Measurements from ENCODE around the gene POGLUT2.

DNA sequence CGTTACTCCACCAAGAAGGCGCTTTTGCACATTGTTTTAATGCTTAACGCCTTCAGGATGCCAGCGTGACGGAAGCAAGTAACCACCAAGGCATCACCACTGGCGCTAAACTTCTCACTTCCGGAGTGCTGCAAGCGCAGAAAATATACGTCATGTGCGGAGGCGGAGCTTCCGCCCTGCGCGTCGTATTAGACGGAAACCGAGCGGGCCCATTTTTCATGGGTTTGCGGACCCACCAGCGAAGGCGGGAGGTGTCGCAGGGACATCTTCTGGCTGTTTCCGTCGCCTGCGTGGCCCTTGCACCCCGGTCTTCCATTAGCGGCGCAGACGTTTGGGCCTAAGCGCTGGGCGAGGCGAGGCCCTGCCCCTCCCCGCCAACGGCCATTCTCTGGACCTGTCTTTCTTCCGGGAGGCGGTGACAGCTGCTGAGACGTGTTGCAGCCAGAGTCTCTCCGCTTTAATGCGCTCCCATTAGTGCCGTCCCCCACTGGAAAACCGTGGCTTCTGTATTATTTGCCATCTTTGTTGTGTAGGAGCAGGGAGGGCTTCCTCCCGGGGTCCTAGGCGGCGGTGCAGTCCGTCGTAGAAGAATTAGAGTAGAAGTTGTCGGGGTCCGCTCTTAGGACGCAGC lies 47.0 kb upstream of the POGLUT2 start, which contains the start of gene ERCC5:
- TF ChIP-seq, protein P1, sequence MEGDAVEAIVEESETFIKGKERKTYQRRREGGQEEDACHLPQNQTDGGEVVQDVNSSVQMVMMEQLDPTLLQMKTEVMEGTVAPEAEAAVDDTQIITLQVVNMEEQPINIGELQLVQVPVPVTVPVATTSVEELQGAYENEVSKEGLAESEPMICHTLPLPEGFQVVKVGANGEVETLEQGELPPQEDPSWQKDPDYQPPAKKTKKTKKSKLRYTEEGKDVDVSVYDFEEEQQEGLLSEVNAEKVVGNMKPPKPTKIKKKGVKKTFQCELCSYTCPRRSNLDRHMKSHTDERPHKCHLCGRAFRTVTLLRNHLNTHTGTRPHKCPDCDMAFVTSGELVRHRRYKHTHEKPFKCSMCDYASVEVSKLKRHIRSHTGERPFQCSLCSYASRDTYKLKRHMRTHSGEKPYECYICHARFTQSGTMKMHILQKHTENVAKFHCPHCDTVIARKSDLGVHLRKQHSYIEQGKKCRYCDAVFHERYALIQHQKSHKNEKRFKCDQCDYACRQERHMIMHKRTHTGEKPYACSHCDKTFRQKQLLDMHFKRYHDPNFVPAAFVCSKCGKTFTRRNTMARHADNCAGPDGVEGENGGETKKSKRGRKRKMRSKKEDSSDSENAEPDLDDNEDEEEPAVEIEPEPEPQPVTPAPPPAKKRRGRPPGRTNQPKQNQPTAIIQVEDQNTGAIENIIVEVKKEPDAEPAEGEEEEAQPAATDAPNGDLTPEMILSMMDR (IDR thresholded peaks at IDR 0.05; ENCODE audit: insufficient read depth, low read length): no peak
- peak; percentile 90 for TF ChIP-seq POLR2AphosphoS5 (IDR thresholded peaks at IDR 0.05; ENCODE audit: low read depth)
- TF ChIP-seq GABPA (IDR thresholded peaks at IDR 0.05; ENCODE audit: low read depth): peak; percentile 86
- no peak; the same call in 1 of the 2 replicates for TF ChIP-seq SPI1 (IDR thresholded peaks at IDR 0.05; ENCODE audit: borderline replicate concordance, low read depth)
- TF ChIP-seq, protein P2, sequence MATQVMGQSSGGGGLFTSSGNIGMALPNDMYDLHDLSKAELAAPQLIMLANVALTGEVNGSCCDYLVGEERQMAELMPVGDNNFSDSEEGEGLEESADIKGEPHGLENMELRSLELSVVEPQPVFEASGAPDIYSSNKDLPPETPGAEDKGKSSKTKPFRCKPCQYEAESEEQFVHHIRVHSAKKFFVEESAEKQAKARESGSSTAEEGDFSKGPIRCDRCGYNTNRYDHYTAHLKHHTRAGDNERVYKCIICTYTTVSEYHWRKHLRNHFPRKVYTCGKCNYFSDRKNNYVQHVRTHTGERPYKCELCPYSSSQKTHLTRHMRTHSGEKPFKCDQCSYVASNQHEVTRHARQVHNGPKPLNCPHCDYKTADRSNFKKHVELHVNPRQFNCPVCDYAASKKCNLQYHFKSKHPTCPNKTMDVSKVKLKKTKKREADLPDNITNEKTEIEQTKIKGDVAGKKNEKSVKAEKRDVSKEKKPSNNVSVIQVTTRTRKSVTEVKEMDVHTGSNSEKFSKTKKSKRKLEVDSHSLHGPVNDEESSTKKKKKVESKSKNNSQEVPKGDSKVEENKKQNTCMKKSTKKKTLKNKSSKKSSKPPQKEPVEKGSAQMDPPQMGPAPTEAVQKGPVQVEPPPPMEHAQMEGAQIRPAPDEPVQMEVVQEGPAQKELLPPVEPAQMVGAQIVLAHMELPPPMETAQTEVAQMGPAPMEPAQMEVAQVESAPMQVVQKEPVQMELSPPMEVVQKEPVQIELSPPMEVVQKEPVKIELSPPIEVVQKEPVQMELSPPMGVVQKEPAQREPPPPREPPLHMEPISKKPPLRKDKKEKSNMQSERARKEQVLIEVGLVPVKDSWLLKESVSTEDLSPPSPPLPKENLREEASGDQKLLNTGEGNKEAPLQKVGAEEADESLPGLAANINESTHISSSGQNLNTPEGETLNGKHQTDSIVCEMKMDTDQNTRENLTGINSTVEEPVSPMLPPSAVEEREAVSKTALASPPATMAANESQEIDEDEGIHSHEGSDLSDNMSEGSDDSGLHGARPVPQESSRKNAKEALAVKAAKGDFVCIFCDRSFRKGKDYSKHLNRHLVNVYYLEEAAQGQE (IDR thresholded peaks at IDR 0.05; ENCODE audit: insufficient replicate concordance, low read depth): peak; percentile 20
